22Rv1 (cell line): ENCODE data around the gene CNEP1R1.

Experiments used
- ZFX ChIP-seq: fragments of 450-650 bp; IDR thresholded peaks from 2 replicates; pipeline ENCODE4 v1.6.1; 2017; ENCODE audit warnings: antibody characterized with exemption, borderline replicate concordance
- TF ChIP-seq, protein P1 (sequence below): fragments of 450-650 bp; IDR thresholded peaks from 2 replicates; pipeline ENCODE4 v1.5.1; 2017; ENCODE audit warnings: mild to moderate bottlenecking

DNA sequence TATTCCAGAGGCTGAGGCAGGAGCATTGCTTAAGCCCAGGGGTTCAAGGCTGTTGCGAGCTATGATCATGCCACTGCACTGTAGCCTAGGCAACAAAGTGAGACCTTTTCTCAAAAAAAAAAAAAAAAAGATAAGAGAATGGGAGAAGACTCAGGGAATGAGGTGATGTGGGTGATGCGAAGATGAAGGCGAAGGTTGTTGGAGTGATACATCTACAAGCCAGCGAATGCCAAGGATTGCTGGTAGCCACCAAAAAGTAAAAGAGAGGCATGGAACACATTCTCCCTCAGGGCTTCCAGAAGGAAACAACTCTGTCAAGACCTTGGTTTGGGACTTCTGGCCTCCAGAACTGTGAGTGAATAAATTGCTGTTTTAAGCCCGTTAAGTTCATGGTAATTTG is 26.0 kb upstream of the CNEP1R1 start:
- TF ChIP-seq, protein P1, sequence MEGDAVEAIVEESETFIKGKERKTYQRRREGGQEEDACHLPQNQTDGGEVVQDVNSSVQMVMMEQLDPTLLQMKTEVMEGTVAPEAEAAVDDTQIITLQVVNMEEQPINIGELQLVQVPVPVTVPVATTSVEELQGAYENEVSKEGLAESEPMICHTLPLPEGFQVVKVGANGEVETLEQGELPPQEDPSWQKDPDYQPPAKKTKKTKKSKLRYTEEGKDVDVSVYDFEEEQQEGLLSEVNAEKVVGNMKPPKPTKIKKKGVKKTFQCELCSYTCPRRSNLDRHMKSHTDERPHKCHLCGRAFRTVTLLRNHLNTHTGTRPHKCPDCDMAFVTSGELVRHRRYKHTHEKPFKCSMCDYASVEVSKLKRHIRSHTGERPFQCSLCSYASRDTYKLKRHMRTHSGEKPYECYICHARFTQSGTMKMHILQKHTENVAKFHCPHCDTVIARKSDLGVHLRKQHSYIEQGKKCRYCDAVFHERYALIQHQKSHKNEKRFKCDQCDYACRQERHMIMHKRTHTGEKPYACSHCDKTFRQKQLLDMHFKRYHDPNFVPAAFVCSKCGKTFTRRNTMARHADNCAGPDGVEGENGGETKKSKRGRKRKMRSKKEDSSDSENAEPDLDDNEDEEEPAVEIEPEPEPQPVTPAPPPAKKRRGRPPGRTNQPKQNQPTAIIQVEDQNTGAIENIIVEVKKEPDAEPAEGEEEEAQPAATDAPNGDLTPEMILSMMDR, result no peak
- no peak for TF ChIP-seq ZFX
